ENCODE data around the gene LAMTOR5.

The LAMTOR5 gene

DNA sequence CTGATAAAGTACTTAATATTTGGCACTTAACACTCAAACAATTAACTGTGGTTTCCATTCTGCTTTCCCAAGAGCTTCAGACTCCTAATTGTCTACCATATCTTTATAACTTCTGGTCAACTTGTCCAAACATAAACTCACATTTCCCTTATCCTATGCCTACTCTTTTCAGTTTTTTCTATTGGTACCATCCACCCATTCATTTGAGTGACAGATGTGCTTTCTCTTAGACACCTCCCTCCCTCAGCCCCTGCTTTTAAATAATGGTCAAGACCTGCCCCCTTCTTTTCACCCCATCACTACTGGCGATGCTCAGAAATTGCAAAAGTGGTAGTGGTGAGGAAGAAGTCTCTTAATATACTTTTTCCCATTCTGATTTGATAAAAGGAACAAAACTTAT, 22.1 kb downstream of the LAMTOR5 start:
- DNase-seq: no peak

DNA sequence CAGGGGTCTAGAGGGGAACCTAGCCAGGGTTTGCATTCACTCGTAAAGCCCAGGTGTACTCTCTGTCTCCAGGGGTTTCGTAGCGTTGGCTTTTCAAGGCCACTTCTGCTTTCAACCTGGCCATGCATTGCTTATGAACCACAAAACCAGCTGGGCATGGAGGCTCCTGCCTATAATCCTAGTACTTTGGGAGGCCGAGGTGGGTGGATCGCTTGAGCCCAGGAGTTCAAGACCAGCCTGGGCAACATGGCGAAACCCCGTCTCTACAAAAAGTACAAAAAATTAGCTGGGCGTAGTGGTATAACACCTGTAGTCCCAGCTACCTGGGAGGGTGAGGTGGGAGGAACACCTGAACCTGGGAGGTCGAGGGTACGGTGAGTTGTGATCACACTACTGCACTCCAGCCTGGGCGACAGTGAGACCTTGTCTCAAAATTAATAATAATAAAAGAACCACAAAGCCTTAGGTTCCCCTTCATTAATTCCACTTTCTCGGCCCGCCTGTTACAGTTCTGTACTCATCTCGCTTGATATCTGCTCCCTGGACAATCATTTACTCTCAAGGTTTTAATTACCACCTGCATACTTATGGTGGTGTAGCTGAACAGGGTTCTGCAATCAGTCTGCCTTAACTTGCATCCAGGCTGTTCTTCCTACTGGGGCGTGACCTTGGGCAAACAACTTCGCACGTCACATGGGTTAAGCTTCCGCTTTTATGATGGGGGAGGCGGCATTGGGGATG, 22.7 kb downstream of the LAMTOR5 start:
- no peak for DNase-seq

DNA sequence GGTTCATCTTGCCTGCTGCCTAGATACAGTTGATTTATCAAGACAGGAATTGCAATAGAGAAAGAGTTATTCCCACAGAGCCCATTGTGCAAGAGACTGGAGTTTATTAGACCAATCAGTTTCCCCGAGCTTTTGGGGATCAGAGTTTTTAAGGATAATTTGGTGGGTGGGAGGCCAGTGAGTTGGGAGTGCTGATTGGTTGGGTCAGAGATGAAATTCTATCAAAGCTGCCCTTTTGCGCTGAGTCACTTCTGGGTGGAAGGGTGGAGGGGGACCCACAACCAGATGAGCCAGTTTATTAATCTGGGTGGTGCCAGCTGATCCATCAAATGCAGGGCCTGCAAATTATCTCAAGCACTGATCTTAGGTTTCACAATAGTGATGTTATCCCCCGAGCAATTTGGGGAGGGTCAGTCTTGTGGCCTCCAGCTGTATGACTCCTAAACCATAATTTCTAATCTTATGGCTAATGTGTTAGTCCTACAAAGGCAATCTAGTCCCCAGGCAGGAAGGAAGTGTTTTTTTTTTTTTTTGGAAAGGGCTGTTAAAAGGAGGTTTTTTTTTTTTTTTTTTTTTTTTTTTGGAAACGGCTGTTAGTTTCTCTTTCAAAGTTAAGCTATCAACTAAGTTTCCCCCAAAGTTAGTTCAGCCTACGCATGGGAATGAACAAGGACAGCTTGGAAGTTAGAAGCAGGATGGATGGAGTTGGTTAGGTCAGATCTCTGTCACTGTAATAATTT, 24.1 kb downstream of the LAMTOR5 start:
- DNase-seq: no peak

DNA sequence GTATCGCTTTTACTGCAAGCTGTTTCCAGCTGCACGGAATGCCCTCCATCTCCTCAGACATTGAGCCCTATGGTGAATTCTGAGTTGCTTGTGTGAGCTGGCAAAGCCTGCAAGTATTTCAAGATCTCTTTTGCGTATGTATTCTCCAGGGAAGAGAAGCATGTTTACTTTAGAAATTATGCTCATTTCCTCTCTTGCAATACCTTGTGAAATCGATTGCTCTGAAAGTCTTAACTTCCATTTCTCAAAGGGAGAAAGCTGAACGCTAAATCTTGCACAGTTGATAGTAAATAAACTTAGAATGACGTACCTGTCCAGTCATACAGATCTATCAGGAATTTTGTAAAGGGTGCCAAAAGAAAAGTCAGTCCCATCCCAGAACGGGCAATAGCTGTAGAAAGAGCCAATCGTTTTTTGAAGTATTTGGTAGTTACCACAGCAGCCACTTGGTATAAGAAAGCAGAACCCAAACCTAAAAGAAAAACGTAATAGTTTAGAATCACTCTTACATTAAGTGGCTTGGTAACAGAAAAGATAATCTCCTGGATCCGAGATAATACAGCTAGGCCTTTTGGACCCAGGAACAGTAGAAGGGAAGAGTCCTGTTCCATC, 26.7 kb downstream of the LAMTOR5 start:
- no peak for DNase-seq

DNA sequence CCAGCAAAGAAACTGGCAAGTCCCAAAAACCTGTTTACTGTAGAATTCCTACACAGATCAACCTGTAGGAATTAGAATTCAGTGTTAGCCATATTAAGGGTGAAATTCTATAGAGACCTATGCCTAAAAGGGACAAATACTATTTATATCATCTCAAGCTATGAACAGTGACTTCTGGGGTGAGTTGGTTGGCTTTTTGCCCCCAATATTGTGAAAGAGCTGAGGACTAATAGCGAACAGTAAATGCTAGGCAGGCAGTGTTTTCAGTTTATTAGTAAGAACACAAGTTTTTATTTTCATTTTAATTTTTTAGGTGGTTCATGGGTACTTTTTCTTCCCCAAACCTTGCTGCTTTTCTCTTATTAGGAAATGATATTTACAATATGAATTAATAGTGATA, 32.0 kb downstream of the LAMTOR5 start:
- no peak for DNase-seq

DNA sequence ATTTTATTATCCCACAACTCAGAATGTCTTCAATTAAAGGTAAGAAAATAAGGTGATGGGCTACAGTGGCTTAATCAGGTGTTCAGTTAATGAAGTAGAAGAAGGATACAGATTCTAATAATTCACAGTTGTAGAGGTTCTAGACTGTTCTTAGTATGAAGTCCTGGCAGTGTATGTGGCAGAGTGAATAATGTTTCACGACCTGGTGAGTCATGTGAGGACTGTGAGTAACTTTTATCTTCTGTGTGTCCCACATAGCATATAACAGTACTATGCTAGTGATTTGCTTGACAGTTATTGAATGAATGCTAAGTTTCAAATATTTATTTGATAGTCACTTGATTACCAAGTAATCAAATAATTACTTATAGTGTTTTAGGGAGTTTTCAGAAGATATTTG, 36.7 kb downstream of the LAMTOR5 start:
- no peak for DNase-seq

DNA sequence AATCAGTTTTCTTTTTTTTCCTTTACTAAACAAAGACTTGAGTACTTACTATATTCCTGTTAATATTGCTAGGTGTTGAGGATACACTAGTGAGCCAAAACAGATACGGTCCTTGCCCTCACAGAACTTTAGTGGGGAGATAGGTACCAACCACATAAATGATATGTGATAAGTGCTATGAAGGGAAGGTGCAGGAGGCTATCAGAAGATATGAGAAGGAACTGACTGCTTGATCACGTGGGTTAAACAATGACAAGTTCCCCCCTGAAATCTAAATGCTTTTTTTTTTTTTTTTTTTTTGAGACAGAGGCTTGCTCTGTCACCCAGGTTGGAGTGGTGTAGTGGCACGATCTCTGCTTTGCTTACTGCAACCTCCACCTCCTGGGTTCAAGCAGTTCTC, 43.3 kb downstream of the LAMTOR5 start:
- DNase-seq: no peak

DNA sequence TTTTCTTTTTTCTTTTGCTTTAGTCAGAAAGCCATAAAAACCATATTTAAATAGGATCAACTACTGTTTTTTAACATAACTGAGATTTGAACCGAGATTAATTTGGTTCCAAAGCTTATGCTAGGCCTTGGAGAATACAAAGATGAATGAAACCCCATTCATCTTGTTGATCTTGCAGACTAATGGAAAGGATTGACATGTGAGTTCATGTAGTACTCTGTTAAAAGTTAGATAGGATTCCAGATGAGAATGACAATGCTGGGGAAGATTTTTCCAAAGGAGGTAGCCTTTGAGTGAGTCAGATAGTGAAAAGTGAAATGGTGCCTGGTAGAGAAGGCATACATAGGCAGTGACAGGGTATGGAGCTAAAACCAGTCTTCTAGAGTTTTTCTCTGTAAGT, 45.6 kb downstream of the LAMTOR5 start:
- DNase-seq: no peak

DNA sequence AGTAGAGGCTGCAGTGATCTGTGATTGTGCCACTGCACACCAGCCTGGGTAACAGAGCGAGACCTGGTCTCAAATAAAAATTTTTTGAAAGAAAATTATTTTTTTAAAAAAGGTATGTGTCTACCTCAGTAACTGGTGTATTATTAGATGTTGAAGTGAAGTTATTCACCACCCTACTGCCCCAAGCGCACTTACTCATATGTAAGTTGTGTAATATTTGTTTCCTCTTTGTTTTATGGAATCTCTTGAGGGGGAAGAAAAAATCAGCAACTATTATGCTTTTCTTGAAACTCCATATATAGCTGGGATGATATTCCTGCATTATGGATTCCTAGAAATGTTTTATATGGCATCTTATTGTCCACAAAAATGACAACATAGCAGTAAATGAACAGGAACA, 47.1 kb downstream of the LAMTOR5 start:
- DNase-seq: no peak

DNA sequence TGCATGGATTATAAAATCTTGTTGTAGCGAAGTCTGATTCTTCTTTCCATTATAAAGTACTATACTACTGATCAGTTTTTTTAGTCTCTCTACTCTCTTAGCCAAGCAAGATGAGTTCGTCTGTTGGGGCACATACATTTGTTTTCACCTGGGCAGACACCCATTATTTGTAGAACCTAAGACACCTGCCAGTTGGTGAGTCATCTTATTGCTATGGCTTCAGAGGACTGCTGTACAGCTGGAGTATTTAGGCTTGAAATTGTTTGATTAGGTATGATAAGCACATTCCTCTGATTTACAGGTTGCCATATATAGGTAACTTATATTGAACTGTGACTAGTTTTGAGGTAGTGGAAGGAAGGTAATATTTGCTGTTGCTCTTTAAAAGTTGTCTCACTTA, 51.1 kb downstream of the LAMTOR5 start:
- no peak for DNase-seq

DNA sequence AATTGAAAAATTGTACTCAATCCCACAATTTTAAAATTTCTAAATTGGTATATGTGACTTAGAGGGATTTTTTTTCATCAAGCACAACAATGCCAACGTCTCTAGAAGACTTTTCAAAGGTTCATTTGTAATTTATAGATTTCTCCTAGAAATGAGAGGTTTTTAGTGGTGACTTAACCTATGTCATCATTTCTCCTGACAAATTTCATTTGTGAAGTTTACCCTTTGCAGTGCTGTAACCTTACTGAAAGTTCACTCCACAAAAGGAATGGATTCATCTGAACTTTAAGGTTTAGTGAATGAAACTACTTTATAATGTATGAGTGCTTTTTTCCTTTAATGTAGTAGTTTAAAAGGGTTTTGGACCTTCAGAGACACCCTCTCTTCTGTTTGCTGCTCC, 52.2 kb downstream of the LAMTOR5 start:
- no peak for DNase-seq
